HEK293 (cell line): ENCODE measurements around the gene RAB20.

Experiments used
- CTCF ChIA-PET: fragments of 350-600 bp; formaldehyde crosslinking; extraction: SDS; loops from one replicate; lab custom pipeline; 2021; ENCODE audit warnings: antibody characterized with exemption; lab: Yijun Ruan, JAX
- POLR2A ChIA-PET: fragments of 300-600 bp; formaldehyde crosslinking; extraction: SDS; loops from one replicate; lab custom pipeline; 2020; ENCODE audit warnings: antibody characterized with exemption, inconsistent platforms; lab: Yijun Ruan, JAX
- H3K27ac ChIP-seq: fragments of 200-500 bp; sonication (Bioruptor generic); 2 replicates; pipeline ENCODE4 v1.5.1; 2014; ENCODE audit warnings: low read depth, low read length, control low read depth, inconsistent platforms; ENCODE audit errors: extremely low read depth
- H3K36me3 ChIP-seq, 2 experiments: fragments of 200-500 bp in 1 of 2; sonication (Bioruptor generic) in 1 of 2; 1 replicate in 1 of 2; 2 replicates in 1 of 2; pipeline ENCODE4 v1.5.1; 2014 to 2017; ENCODE audit warnings: inconsistent platforms in 2 of 2, low read length in 2 of 2; ENCODE audit not compliant: control insufficient read depth in 2 of 2, insufficient read depth in 1 of 2
- H3K4me1 ChIP-seq: fragments of 200-500 bp; sonication (Bioruptor generic); 2 replicates; pipeline ENCODE4 v1.5.1; 2014; ENCODE audit warnings: mild to moderate bottlenecking, low read length, inconsistent platforms; ENCODE audit not compliant: control insufficient read depth, insufficient read depth
- H3K4me3 ChIP-seq: 2 replicates; pipeline ENCODE4 v1.5.1; 2011; ENCODE audit warnings: low read depth, mild to moderate bottlenecking, control low read depth, low read length, moderate library complexity
- H3K9me3 ChIP-seq: fragments of 200-500 bp; sonication (Bioruptor generic); 2 replicates; pipeline ENCODE4 v1.5.1; 2014; ENCODE audit warnings: low read depth, low read length, inconsistent platforms; ENCODE audit not compliant: control insufficient read depth, insufficient read depth
- KLF16 ChIP-seq: fragments of 450-650 bp; formaldehyde crosslinking; IDR thresholded peaks from 2 replicates; pipeline ENCODE4 v1.5.1; 2017; ENCODE audit warnings: missing biosample characterization, missing genetic modification characterization
- RBAK ChIP-seq: fragments of 450-650 bp; formaldehyde crosslinking; IDR thresholded peaks from 2 replicates; pipeline ENCODE4 v1.5.1; 2016; ENCODE audit warnings: missing biosample characterization, missing genetic modification characterization
- SP2 ChIP-seq: fragments of 450-650 bp; formaldehyde crosslinking; IDR thresholded peaks from 2 replicates; pipeline ENCODE4 v1.5.1; 2016; ENCODE audit warnings: missing biosample characterization, missing genetic modification characterization
- TRIM28 ChIP-seq: IDR thresholded peaks from 2 replicates; pipeline ENCODE4 v1.6.1; 2011; ENCODE audit warnings: low read length, control low read depth, borderline replicate concordance
- ZBTB10 ChIP-seq: fragments of 450-650 bp; formaldehyde crosslinking; IDR thresholded peaks from 2 replicates; pipeline ENCODE4 v1.5.1; 2016; ENCODE audit warnings: missing biosample characterization, missing genetic modification characterization
- ZNF114 ChIP-seq: fragments of 450-650 bp; formaldehyde crosslinking; IDR thresholded peaks from 2 replicates; pipeline ENCODE4 v1.5.0; 2017; ENCODE audit warnings: missing biosample characterization, missing genetic modification characterization
- ZNF18 ChIP-seq: fragments of 450-650 bp; formaldehyde crosslinking; IDR thresholded peaks from 2 replicates; pipeline ENCODE4 v1.5.1; 2016; ENCODE audit warnings: missing biosample characterization, missing genetic modification characterization
- ZNF2 ChIP-seq: fragments of 450-650 bp; formaldehyde crosslinking; IDR thresholded peaks from 2 replicates; pipeline ENCODE4 v1.5.1; 2016; ENCODE audit warnings: missing biosample characterization, missing genetic modification characterization
- ZNF211 ChIP-seq: fragments of 450-650 bp; formaldehyde crosslinking; IDR thresholded peaks from 2 replicates; pipeline ENCODE4 v1.5.1; 2016; ENCODE audit warnings: low read depth, missing biosample characterization, missing genetic modification characterization
- ZNF266 ChIP-seq: fragments of 450-650 bp; formaldehyde crosslinking; IDR thresholded peaks from 2 replicates; pipeline ENCODE4 v1.5.1; 2016; ENCODE audit warnings: missing biosample characterization, missing genetic modification characterization, low read depth
- ZNF280C ChIP-seq: fragments of 450-650 bp; formaldehyde crosslinking; IDR thresholded peaks from 2 replicates; pipeline ENCODE4 v1.5.1; 2016; ENCODE audit warnings: missing biosample characterization, missing genetic modification characterization
- ZNF350 ChIP-seq: fragments of 450-650 bp; formaldehyde crosslinking; IDR thresholded peaks from 2 replicates; pipeline ENCODE4 v1.5.0; 2017; ENCODE audit warnings: missing biosample characterization, mild to moderate bottlenecking, missing genetic modification characterization
- ZNF501 ChIP-seq: fragments of 450-650 bp; formaldehyde crosslinking; IDR thresholded peaks from 2 replicates; pipeline ENCODE4 v1.5.1; 2016; ENCODE audit warnings: missing biosample characterization, missing genetic modification characterization
- ZNF654 ChIP-seq: fragments of 450-650 bp; formaldehyde crosslinking; IDR thresholded peaks from 2 replicates; pipeline ENCODE4 v1.5.1; 2016; ENCODE audit warnings: low read depth, missing biosample characterization, missing genetic modification characterization
- ZNF660 ChIP-seq: fragments of 450-650 bp; IDR thresholded peaks from 2 replicates; pipeline ENCODE4 v1.5.1; 2018; ENCODE audit warnings: missing biosample characterization, mild to moderate bottlenecking, missing genetic modification characterization
- ZNF701 ChIP-seq: fragments of 450-650 bp; formaldehyde crosslinking; IDR thresholded peaks from 2 replicates; pipeline ENCODE4 v1.5.1; 2016; ENCODE audit warnings: missing biosample characterization, missing genetic modification characterization
- ZNF792 ChIP-seq: fragments of 450-650 bp; formaldehyde crosslinking; IDR thresholded peaks from 2 replicates; pipeline ENCODE4 v1.5.1; 2016; ENCODE audit warnings: missing biosample characterization, missing genetic modification characterization
- TF ChIP-seq, protein P1 (sequence below): fragments of 450-650 bp; formaldehyde crosslinking; optimal IDR thresholded peaks from 2 replicates; pipeline ENCODE3; 2016; ENCODE audit warnings: missing biosample characterization, mild to moderate bottlenecking, missing genetic modification characterization

RAB20 gene

DNA sequence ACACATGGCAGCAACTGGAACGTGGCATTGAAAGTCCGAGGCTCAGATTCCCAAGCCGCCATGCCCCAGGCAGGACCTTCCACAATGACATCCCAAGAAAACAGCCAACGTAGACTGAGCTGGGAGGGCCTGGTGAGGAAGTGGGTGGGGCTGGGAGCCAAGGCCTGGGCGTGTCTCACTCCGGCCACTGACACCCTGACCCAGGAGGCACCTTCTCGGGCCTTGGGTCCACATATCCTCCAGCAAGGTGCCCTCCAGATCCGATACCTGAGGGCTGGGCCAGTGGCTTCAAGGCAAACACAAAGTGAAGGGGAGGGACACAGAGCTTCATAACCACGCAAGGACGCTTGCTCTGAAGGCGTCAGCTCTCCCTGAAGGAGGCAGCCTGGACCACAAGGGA, 43.0 kb downstream of the RAB20 start (continued):
- TF ChIP-seq ZNF211, result no peak

GRCh38 chr13:110518226-110518525, 43.3 kb downstream of the RAB20 start:
- ChIA-PET POLR2A (no interaction called here), CTCF (no interaction called here)
- no peaks in the 10 kb centered on the region for H3K9me3 ChIP-seq
- no peaks in the 10 kb centered on the region; a peak in 1 of 3 replicates for H3K36me3 ChIP-seq
- H3K27ac ChIP-seq, result no peak overlapping the region
- no peak overlapping the region for H3K4me3 ChIP-seq
- no peak for TF ChIP-seq KLF16 (tag by site-specific recombination)
- TF ChIP-seq ZNF501 (tag by site-specific recombination), result no peak
- no peak for TF ChIP-seq ZBTB10
- TF ChIP-seq RBAK (tag by site-specific recombination), result no peak
- no peak for TF ChIP-seq ZNF660 (tag by site-specific recombination)
- no peak for TF ChIP-seq ZNF2
- no peak for TF ChIP-seq ZNF266
- H3K4me1 ChIP-seq, result no peaks in the 10 kb centered on the region

DNA sequence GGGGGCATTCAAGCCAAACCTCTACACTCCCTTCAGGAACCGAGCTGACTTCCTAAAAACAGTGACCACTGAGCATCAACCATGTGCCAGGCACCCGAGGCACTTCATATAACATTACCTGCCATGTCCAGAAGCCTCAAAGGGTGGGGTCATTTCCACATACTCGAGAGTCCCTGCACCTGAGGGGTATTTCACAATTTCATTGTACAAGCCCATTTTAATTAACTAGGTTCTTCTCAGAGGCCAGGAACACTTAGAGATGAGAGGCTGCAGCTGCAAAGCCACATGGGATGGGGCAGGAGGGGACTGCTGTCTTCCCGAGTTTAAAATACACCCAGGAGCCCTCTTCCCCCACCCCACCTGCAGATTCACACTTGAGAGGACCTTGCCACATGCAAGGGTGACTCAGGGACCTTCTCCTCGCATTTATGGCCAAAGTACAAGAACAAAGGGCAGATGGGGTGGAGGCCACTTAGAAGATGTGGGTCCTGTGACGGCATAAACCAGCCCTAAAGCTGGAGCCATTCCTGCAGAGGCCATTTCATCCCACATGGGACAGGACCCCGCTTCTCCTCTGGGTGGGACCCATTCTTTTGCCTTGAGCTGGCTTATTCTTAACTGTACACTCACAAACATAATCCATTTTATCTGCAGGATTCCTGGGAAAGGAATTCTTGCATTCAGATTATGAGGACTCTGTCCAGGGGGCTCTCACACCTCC, 43.9 kb downstream of the RAB20 start:
- Histone ChIP-seq H3K4me3 (no peak overlapping the region), H3K27ac (no peak overlapping the region), H3K9me3 (no peaks in the 10 kb centered on the region), H3K4me1 (no peaks in the 10 kb centered on the region), H3K36me3 (peaks cover 0 to 2% of the 10 kb centered on the region in 2 experiments; a peak in 2 of 3 replicates)
- POLR2A ChIA-PET, result no interaction called here
- no peak for TF ChIP-seq ZNF701
- CTCF ChIA-PET, result no interaction called here

- Histone ChIP-seq H3K4me3 (no peak overlapping the region), H3K27ac (no peak overlapping the region), H3K36me3 (peaks cover 0 to 11% of the 10 kb centered on the region in 2 experiments; a peak in 2 of 3 replicates), H3K4me1 (no peaks in the 10 kb centered on the region), H3K9me3 (no peaks in the 10 kb centered on the region)
- ChIA-PET POLR2A (no interaction called here), CTCF (no interaction called here)
- no peak for TF ChIP-seq ZNF350 (tag by site-specific recombination)
- TF ChIP-seq ZNF654 (tag by site-specific recombination), result no peak
- no peak for TF ChIP-seq ZNF18 (tag by site-specific recombination)
- TF ChIP-seq ZNF280C (tag by site-specific recombination), result no peak
- TF ChIP-seq SP2 (tag by site-specific recombination), result no peak
- TF ChIP-seq ZNF792 (tag by site-specific recombination), result no peak
- TF ChIP-seq, protein P1, sequence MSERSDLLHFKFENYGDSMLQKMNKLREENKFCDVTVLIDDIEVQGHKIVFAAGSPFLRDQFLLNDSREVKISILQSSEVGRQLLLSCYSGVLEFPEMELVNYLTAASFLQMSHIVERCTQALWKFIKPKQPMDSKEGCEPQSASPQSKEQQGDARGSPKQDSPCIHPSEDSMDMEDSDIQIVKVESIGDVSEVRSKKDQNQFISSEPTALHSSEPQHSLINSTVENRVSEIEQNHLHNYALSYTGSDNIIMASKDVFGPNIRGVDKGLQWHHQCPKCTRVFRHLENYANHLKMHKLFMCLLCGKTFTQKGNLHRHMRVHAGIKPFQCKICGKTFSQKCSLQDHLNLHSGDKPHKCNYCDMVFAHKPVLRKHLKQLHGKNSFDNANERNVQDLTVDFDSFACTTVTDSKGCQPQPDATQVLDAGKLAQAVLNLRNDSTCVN (tag by site-specific recombination), result no peak
- no peak for TF ChIP-seq TRIM28
- no peak for TF ChIP-seq ZNF114 (tag by site-specific recombination)
- TF ChIP-seq KLF16 (tag by site-specific recombination), result no peak
These were observed 45.0 kb downstream of the RAB20 start for GRCh38 chr13:110516500-110516899.
